ENCODE measurements around the gene TAGLN3. TPM values are rescaled to one million over a fixed set of nuclear protein-coding genes. Genes with fewer than 3 reads are reported as not detected.

The TAGLN3 gene
- total and polyA plus RNA-seq, 4 experiments from 2014 or later: not detected

- intact Hi-C loops (cut with micrococcal nuclease): no loop called here
- Mint-ChIP-seq H3K4me3 (no peak overlapping the region), H3K27me3 (peaks cover 0 to 11% of the 10 kb centered on the region in 2 donors), H3K27ac (no peak overlapping the region), H3K4me1 (peaks cover 4 to 12% (median 5%) of the 10 kb centered on the region in 4 donors), H3K9me3 (peaks cover 0 to 4% (median 1%) of the 10 kb centered on the region in 8 donors), H3K36me3 (no peaks in the 10 kb centered on the region)
- Histone ChIP-seq H3K4me1 (ENCODE audit: insufficient read depth, low read length) (no peaks in the 10 kb centered on the region), H3K9me3 (ENCODE audit: control insufficient read depth in 1 of 2, low read length in 2 of 2) (no peaks in the 10 kb centered on the region), H3K36me3 (ENCODE audit: insufficient read depth, low read length) (no peaks in the 10 kb centered on the region), H3K4me3 (ENCODE audit: low read length in 2 of 2) (no peak overlapping the region), H3K27ac (ENCODE audit: low read depth, low read length) (no peak overlapping the region), H3K27me3 (ENCODE audit: insufficient read depth, low read length) (no peaks in the 10 kb centered on the region)
- ChIA-PET POLR2A (ENCODE audit: partially characterized antibody) (no interaction called here), CTCF (ENCODE audit: partially characterized antibody) (no interaction called here)
- DNase-seq: no peak
These were observed 60.8 kb downstream of the TAGLN3 start for GRCh38 chr3:112059497-112059896.

GRCh38 chr3:112061152-112061551 lies 62.4 kb downstream of the TAGLN3 start:
- H3K9me3 ChIP-seq (ENCODE audit: control insufficient read depth in 1 of 2, low read length in 2 of 2): no peaks in the 10 kb centered on the region
- intact Hi-C loops (cut with micrococcal nuclease): no loop called here
- Mint-ChIP-seq H3K9me3 (peaks cover 0 to 4% (median 1%) of the 10 kb centered on the region in 8 donors), H3K27ac (no peak overlapping the region), H3K4me1 (peaks cover 4 to 12% (median 5%) of the 10 kb centered on the region in 4 donors), H3K4me3 (no peak overlapping the region), H3K27me3 (peaks cover 0 to 11% of the 10 kb centered on the region in 2 donors), H3K36me3 (no peaks in the 10 kb centered on the region)
- CTCF ChIA-PET (ENCODE audit: partially characterized antibody): no interaction called here
- H3K27ac ChIP-seq (ENCODE audit: low read depth, low read length): no peak overlapping the region
- no peaks in the 10 kb centered on the region for H3K4me1 ChIP-seq (ENCODE audit: insufficient read depth, low read length)
- no peaks in the 10 kb centered on the region for H3K36me3 ChIP-seq (ENCODE audit: insufficient read depth, low read length)
- no peak for DNase-seq
- H3K27me3 ChIP-seq (ENCODE audit: insufficient read depth, low read length): no peaks in the 10 kb centered on the region
- H3K4me3 ChIP-seq (ENCODE audit: low read length in 2 of 2): no peak overlapping the region
- POLR2A ChIA-PET (ENCODE audit: partially characterized antibody): no interaction called here

Other genes with a start within 250 kb of the TAGLN3 start
- 1 to 10 TPM; 7.9 to 8.5 TPM for gene PHLDB2, start 139.7 kb upstream of the TAGLN3 start, total RNA-seq
- 1 to 10 TPM; 2.8 to 7.7 TPM for gene PHLDB2, start 139.7 kb upstream of the TAGLN3 start, polyA plus RNA-seq
- 10 to 100 TPM; 39.7 to 40.1 TPM for gene ABHD10, start 19.9 kb upstream of the TAGLN3 start, total RNA-seq
- 10 to 100 TPM; 34.8 to 37.7 TPM for gene ABHD10, start 19.9 kb upstream of the TAGLN3 start, polyA plus RNA-seq
- gene TMPRSS7, start 35.8 kb downstream of the TAGLN3 start, total RNA-seq: under 1 TPM in 1 of 2 experiments, not detected in 1; 0.15 TPM
- under 1 TPM; 0.26 TPM for gene TMPRSS7, start 35.8 kb downstream of the TAGLN3 start, polyA plus RNA-seq
- 1 to 10 TPM; 2.0 to 2.3 TPM for gene C3orf52, start 87.5 kb downstream of the TAGLN3 start, total RNA-seq
- gene C3orf52, start 87.5 kb downstream of the TAGLN3 start, polyA plus RNA-seq: 1 to 10 TPM in 1 of 2 donors, under 1 TPM in 1; 0.47 to 2.1 TPM
- gene GCSAM, start 134.3 kb downstream of the TAGLN3 start, total RNA-seq: 10 to 100 TPM; 40.9 to 42.1 TPM
- gene GCSAM, start 134.3 kb downstream of the TAGLN3 start, polyA plus RNA-seq: 10 to 100 TPM; 36.8 to 41.2 TPM